NCI-H1930 (cell line): Measurements from ENCODE around the gene TMEM205.
"Not testable (repeated sequence)": the region's sequence is repeated elsewhere in the genome, so short reads cannot be mapped to it uniquely, and the experiment has no call there.

Experiments
- DNase-seq, 2 experiments: peaks; one replicate each; lab custom pipeline; 2025; lab: John Stamatoyannopoulos, UW

TMEM205 gene

GRCh38 chr19:11346104-11346940, at the start of gene TMEM205, which contains the start of gene CCDC159:
TMEM205 (minus strand) TSS chr19:11346268; CDS start chr19:11345619, 649 bp downstream.
CCDC159 (plus strand) TSS chr19:11346519; CDS start chr19:11346607, 88 bp downstream.
- peak; percentile 92 to 94 for DNase-seq

GRCh38 chr19:11390933-11391680, 45.0 kb upstream of the TMEM205 start:
- DNase-seq, result no peak

GRCh38 chr19:11390359-11390758, 44.3 kb upstream of the TMEM205 start:
- DNase-seq, result no peak

- no peak for DNase-seq
Measured at GRCh38 chr19:11387162-11388034, 41.3 kb upstream of the TMEM205 start.

- no peak for DNase-seq
Measured at GRCh38 chr19:11384778-11385129, 38.7 kb upstream of the TMEM205 start.

GRCh38 chr19:11383706-11384048, 37.6 kb upstream of the TMEM205 start:
- DNase-seq, result no peak

GRCh38 chr19:11382898-11383705, 37.0 kb upstream of the TMEM205 start:
- DNase-seq, result peak; percentile 26 to 33

GRCh38 chr19:11380653-11381537, 34.8 kb upstream of the TMEM205 start:
- peak; percentile 77 to 81 for DNase-seq

GRCh38 chr19:11379857-11380350, 33.8 kb upstream of the TMEM205 start:
- no peak for DNase-seq

- not testable (repeated sequence) for DNase-seq
Measured at GRCh38 chr19:11379269-11379845, 33.3 kb upstream of the TMEM205 start.

GRCh38 chr19:11378319-11379189, 32.5 kb upstream of the TMEM205 start:
- DNase-seq, result peak in 1 of 2 experiments; percentile 48

- no peak for DNase-seq
Measured at GRCh38 chr19:11377756-11378155, 31.7 kb upstream of the TMEM205 start.

- DNase-seq, result no peak
Measured at GRCh38 chr19:11377237-11377636, 31.2 kb upstream of the TMEM205 start.

GRCh38 chr19:11375143-11375948, 29.3 kb upstream of the TMEM205 start:
- DNase-seq, result no peak

- DNase-seq, result peak; percentile 94 to 95
Measured at GRCh38 chr19:11374433-11375142, 28.5 kb upstream of the TMEM205 start, which contains the start of gene SWSAP1. SWSAP1 (plus strand) TSS chr19:11374666; CDS start chr19:11374681, 15 bp downstream.

- no peak for DNase-seq
Measured at GRCh38 chr19:11373885-11374432, 27.9 kb upstream of the TMEM205 start.
